HG02981 (cell line): ENCODE data around the gene NLGN4X.

Source experiments
- ATAC-seq: cut with Tn5 transposase; IDR thresholded peaks from one replicate; pipeline ENCODE4 v1.9.1; 2021; ENCODE audit warnings: mild to moderate bottlenecking, moderate library complexity; ENCODE audit not compliant: unreplicated experiment

The NLGN4X gene

DNA sequence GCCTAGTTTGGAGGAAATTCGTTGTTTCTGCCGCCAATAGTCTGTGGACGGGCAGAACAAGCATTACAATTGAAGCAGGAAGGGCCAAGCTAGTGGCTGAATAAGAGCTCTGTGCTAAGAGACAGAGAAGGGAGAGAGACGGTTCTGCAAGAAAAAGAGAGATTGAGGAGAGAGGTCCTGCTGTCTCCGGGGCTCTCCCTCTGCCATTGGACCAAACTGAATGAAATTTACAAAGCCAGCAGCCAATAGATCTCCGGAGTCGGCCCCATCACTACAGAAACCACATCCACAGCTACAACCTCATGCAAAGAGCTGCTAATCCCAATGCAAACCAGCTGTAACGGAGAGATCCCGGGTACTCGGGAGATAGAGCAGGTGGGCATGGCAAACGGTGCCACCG, at the start of gene NLGN4X:
TSS of gene NLGN4X (minus strand) at position 148 of the 400 bp plus-strand sequence. CDS start 77,401 bp downstream, outside the sequence.
- no peak for ATAC-seq

GRCh38 chrX:6266041-6266440, 37.4 kb upstream of the NLGN4X start:
- no peak for ATAC-seq

GRCh38 chrX:6262959-6263358, 34.3 kb upstream of the NLGN4X start:
- no peak for ATAC-seq

DNA sequence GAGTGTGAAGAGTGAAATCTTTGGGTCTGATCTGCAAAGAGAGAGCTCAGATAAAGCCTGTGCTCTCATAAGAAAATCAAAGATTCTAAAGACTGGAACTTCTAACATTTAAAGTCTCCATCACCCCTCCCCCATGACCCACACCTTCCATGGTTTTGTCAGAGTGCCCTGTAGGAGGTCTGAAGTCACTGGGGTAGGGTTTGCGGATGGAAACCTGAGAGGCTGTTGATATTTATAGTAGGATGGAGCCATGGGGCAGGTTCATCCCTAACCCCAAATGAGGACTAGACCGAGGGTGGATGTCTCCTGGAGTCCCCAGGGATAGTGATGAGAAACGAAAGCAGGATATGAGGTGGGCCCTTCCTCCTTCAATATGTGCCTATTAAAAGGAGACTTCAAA, 28.4 kb upstream of the NLGN4X start:
- no peak for ATAC-seq

GRCh38 chrX:6244666-6245065, 16.0 kb upstream of the NLGN4X start:
- ATAC-seq: no peak

DNA sequence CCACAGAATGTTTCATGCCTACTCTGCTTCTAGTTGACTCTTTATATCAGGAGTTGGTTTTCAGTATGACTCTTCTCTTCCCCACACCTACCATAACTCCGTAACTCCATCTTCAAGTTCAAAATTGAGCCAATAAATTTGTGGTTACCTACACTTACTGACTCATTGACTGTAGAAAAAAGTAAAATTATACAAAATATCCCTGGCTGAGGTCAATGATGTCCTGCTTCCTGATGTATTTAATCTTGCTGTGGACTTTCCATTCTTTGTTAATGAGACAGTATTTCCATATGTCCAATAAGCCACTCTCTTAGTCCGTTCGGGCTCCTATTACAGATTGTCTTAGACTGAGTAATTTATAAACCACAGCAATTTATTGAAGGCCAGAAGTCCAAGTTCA, 9.9 kb upstream of the NLGN4X start:
- ATAC-seq: no peak

GRCh38 chrX:6227935-6228334, 732 bp downstream of the NLGN4X start:
- no peak for ATAC-seq

- ATAC-seq: no peak
These were observed 1.2 kb downstream of the NLGN4X start for GRCh38 chrX:6227453-6227835.

GRCh38 chrX:6226596-6227452, 1.8 kb downstream of the NLGN4X start:
- no peak for ATAC-seq

DNA sequence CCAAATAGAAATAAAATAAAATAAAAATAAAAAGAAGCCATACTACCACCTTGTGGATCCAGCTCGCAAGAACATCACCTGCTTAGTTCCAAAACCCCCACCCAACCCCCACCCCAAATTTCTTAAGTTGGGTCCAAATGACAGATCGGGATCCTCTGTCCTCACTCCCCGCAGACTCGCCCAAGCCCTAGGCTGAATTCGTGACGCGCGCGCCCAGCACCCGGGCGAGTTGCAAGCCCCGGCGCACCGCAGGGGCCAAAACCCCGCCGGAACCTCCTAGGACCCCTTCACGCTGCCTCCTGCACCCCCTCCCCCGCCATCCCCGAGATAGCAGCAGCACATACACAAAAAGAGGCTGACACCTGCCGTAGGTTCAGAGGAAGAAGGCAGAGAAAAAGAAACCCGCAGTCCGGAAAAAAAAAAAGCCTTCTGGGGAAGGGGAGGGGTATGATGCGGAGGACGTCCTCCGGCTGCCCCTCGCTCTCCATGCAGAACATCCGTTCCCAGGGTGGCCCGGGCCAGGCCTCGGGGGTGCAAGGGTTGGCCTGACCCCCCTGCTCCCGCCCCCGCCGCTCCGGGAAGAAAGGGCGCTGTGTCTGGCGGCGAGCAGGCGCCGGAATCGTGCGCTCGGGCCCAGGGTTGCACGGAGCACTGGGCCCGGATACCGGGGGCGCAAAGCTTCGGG, 2.6 kb downstream of the NLGN4X start:
- ATAC-seq: no peak

GRCh38 chrX:6225288-6225910, 3.3 kb downstream of the NLGN4X start:
- no peak for ATAC-seq

DNA sequence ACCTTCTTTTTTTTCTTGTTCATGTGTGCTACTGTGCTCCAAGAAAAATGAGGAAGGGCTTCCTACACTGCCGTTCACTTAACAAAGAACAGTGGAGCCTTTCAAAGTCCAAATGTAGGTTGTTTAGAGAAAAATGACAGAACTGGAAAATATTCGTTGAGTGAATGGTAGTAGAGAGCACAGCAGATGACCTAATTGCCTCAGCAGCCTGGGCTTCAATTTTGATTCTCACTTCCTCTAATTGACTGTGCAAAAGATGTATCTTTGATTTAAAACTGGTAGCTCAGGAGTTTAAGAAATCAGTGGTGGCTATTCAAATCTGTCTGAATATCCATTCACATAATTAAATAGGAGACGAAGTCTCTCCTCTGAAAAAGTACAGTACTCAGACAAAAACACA, 5.2 kb downstream of the NLGN4X start:
- no peak for ATAC-seq

DNA sequence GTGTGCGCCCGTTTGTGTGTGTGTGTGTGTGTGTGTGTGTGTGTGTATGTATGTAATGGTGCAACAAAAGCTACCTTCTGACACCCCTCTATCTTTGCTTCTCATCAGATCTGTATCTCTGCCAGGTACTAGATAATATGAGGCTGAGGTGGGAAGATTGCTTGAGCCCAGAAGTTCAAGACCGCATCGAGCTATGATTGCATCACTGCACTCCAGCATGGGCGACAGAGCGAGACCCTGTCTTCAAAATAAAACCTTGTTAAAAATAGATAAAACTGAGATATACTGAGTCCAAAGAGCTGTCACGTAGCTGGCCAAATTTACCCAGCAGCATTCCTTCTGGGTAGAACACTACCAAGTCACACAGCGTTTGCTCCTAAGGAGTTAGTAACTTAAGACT, 18.4 kb downstream of the NLGN4X start:
- ATAC-seq: no peak

- ATAC-seq: no peak
These were observed 25.0 kb downstream of the NLGN4X start for GRCh38 chrX:6203462-6204215.

DNA sequence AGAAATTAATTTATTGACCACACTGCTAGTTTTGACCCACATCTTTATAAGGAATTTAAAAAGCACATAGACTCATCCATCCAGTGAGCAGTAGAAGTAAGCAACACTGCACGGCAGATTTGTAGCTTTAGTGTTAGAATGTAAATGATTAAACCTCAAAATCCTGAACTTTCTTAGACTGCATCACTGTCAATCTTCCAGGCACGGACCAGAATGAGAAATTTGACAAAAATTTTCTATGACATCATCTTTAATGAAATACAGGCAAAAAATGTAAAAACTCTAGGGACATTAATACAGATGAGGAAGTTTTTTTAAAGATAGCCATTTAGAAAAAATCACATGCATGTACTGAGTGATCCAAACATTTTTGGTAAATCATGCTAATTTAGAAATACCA, 29.2 kb downstream of the NLGN4X start:
- ATAC-seq: no peak

- no peak for ATAC-seq
These were observed 41.4 kb downstream of the NLGN4X start for GRCh38 chrX:6187256-6187655.

DNA sequence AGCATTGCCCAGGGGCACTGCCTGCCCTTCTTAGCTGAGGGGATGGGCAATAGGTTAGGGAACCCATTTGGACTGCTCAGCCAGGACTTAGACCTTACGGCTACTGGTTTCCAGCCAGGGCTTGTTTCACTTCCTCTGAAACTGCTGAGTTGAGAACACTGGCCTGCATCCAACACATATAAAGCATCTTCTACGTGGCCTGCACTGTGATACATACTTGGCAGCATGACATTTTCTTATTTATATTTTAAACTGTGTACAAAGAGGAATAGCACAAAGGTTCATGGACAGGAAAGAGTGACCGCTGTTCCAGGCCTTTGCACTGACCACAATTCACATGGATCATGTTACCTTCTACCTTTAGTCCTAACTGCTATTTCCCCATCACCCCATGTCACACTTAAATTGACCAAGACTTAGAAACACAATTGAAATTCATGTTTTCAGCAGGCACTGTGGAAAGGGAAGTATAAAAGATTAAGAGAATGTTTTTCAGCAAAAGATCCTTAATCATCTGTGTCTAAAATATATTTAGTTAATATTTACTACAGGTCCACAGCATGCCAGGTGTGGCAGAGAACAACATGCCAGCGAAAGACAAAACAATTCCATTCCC, 43.7 kb downstream of the NLGN4X start:
- ATAC-seq: peak; percentile 100

GRCh38 chrX:6175914-6176313, 52.8 kb downstream of the NLGN4X start:
- ATAC-seq: no peak

DNA sequence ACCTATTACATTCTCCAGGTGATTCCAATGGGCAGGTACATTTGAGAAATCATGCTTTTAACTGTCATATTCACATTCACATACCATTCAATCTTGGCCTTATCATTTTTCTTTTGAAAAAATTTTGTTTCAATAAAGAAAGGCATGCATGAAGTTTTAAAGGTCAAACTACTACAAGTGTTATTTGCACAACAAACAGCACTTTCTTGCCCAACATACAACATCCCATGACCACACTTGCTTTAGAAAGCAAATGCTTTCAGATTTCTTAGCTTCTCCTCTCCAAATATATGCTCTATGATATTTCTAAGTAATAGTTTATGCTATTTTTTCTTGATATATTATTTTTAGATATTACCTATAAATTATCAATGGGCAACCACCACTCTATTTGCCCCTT, 58.2 kb downstream of the NLGN4X start:
- ATAC-seq: no peak

DNA sequence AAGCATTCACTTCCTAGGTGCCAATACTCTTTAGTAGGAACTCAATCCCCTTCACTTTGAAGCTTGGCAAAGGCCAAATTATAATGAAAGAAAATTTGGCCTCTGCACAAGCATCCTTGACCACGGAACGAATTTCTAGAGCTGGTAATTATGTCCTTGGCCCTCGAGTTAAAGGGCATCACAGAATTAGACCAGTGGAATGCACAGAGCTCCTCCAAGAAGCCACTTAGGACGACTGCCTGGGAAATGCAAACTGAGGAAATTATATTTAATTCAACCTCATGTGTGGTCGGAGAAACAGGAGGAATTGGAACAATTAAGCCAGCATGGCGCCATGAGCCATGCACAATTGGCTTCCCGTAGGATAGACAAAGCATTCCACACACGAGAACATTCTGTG, 59.3 kb downstream of the NLGN4X start:
- ATAC-seq: no peak

- ATAC-seq: no peak
These were observed 64.9 kb downstream of the NLGN4X start for GRCh38 chrX:6163721-6164120.
